ENCODE measurements around the gene DBF4. TPM values are rescaled to one million over a fixed set of nuclear protein-coding genes. Genes with fewer than 3 reads are reported as not detected.

Gene DBF4
- total and polyA plus RNA-seq, 2 experiments from 2014 or later = 62.6 to 91.5 TPM

GRCh38 chr7:87850836-87851593 is 25.3 kb upstream of the DBF4 start (continued):
- TF ChIP-seq ZNF462 (CRISPR knock-in tag; IDR thresholded peaks at IDR 0.05) = no peak
- no peak for TF ChIP-seq POLR2AphosphoS5 (IDR thresholded peaks at IDR 0.05; ENCODE audit: low read depth)
- no peak for TF ChIP-seq EZH2 (IDR thresholded peaks at IDR 0.05; ENCODE audit: low read depth, unreplicated experiment)
- no peak for TF ChIP-seq CREB1 (CRISPR knock-in tag; IDR thresholded peaks at IDR 0.05; ENCODE audit: low read depth)
- no peak for TF ChIP-seq JUNB (IDR thresholded peaks at IDR 0.05; ENCODE audit: unreplicated experiment)
- no peak for TF ChIP-seq NANOG (IDR thresholded peaks at IDR 0.05; ENCODE audit: borderline replicate concordance)
- TF ChIP-seq, protein P1, sequence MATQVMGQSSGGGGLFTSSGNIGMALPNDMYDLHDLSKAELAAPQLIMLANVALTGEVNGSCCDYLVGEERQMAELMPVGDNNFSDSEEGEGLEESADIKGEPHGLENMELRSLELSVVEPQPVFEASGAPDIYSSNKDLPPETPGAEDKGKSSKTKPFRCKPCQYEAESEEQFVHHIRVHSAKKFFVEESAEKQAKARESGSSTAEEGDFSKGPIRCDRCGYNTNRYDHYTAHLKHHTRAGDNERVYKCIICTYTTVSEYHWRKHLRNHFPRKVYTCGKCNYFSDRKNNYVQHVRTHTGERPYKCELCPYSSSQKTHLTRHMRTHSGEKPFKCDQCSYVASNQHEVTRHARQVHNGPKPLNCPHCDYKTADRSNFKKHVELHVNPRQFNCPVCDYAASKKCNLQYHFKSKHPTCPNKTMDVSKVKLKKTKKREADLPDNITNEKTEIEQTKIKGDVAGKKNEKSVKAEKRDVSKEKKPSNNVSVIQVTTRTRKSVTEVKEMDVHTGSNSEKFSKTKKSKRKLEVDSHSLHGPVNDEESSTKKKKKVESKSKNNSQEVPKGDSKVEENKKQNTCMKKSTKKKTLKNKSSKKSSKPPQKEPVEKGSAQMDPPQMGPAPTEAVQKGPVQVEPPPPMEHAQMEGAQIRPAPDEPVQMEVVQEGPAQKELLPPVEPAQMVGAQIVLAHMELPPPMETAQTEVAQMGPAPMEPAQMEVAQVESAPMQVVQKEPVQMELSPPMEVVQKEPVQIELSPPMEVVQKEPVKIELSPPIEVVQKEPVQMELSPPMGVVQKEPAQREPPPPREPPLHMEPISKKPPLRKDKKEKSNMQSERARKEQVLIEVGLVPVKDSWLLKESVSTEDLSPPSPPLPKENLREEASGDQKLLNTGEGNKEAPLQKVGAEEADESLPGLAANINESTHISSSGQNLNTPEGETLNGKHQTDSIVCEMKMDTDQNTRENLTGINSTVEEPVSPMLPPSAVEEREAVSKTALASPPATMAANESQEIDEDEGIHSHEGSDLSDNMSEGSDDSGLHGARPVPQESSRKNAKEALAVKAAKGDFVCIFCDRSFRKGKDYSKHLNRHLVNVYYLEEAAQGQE (IDR thresholded peaks at IDR 0.05; ENCODE audit: unreplicated experiment) = no peak

All from GM23338 (cell line).